Suprapubic skin (tissue), 3 donors: ENCODE data around the gene AKAP13.

ENCODE experiments used
- CTCF ChIP-seq, 2 donors: fragments of 200-600 bp in 1 of 2; fragments of 450-650 bp in 1 of 2; sonication (generic) in 1 of 2; IDR thresholded peaks; one replicate each; pipeline ENCODE4 v1.5.1; 2016 to 2019; ENCODE audit warnings: antibody characterized with exemption in 2 of 2, mild to moderate bottlenecking in 1 of 2, moderate library complexity in 1 of 2
- POLR2AphosphoS5 ChIP-seq, 3 donors: sonication (generic); formaldehyde crosslinking; IDR thresholded peaks; one replicate each; pipeline ENCODE4 v1.6.1; 2017; ENCODE audit warnings: antibody characterized with exemption in 3 of 3

- TF ChIP-seq POLR2AphosphoS5 (IDR thresholded peaks at IDR 0.05) (no peak), CTCF (IDR thresholded peaks at IDR 0.05) (no peak)
Measured at GRCh38 chr15:85603703-85604102, 223.3 kb downstream of the AKAP13 start.
